CD14-positive monocyte (primary cell): Measurements from ENCODE around the gene NR2C2. TPM values are rescaled to one million over a fixed set of nuclear protein-coding genes. Genes with fewer than 3 reads are reported as not detected.
A peak's percentile ranks its signal among the peaks of the same experiment; 100 is the strongest.

Experiments
- DNase-seq, 3 donors: peaks; one replicate each; pipeline ENCODE4 v3.0.0-alpha.2; 2011 to 2022
- H2AFZ ChIP-seq: 2 replicates; pipeline ENCODE4 v1.6.0; 2012; ENCODE audit warnings: mild to moderate bottlenecking, low read depth, low read length, inconsistent platforms; ENCODE audit not compliant: insufficient read depth, poor library complexity, severe bottlenecking
- H3K27ac ChIP-seq, 2 donors: 1 replicate in 1 of 2; 2 replicates in 1 of 2; pipeline ENCODE4 v1.5.1; 2012 to 2013; ENCODE audit warnings: low read length in 2 of 2, control low read depth in 1 of 2, inconsistent platforms in 1 of 2, low read depth in 1 of 2, mild to moderate bottlenecking in 1 of 2
- H3K27me3 ChIP-seq, 2 donors: one replicate each; pipeline versions ENCODE4 v1.6.0 to v1.6.1; 2011 to 2013; ENCODE audit warnings: low read length in 2 of 2; ENCODE audit not compliant: control insufficient read depth in 2 of 2, insufficient read depth in 2 of 2
- H3K36me3 ChIP-seq, 2 donors: replicated peaks in 1 of 2; 1 replicate in 1 of 2; 2 replicates in 1 of 2; pipeline versions ENCODE4 v1.5.1 to v1.6.1; 2012 to 2013; ENCODE audit warnings: low read length in 2 of 2, control low read depth in 1 of 2, inconsistent platforms in 1 of 2, mild to moderate bottlenecking in 1 of 2; ENCODE audit not compliant: insufficient read depth in 2 of 2, control insufficient read depth in 1 of 2
- H3K4me1 ChIP-seq, 2 donors: 1 replicate in 1 of 2; 2 replicates in 1 of 2; pipeline versions ENCODE4 v1.5.1 to v1.6.1; 2012 to 2013; ENCODE audit warnings: low read length in 2 of 2, control low read depth in 1 of 2, inconsistent platforms in 1 of 2, mild to moderate bottlenecking in 1 of 2, moderate library complexity in 1 of 2; ENCODE audit not compliant: insufficient read depth in 2 of 2, control insufficient read depth in 1 of 2
- H3K4me2 ChIP-seq: replicated peaks from 2 replicates; pipeline ENCODE3; 2012; ENCODE audit warnings: low read length, moderate library complexity, mild to moderate bottlenecking; ENCODE audit not compliant: poor library complexity, severe bottlenecking; ENCODE audit errors: extremely low read depth
- H3K4me3 ChIP-seq, 3 experiments: fragments of 200-600 bp in 1 of 3; sonication (generic) in 1 of 3; replicated peaks in 1 of 3; 1 replicate in 2 of 3; 2 replicates in 1 of 3; pipeline ENCODE4 v1.5.1; 2011 to 2013; ENCODE audit warnings: low read length in 3 of 3, mild to moderate bottlenecking in 3 of 3, control low read depth in 2 of 3, low read depth in 2 of 3, inconsistent platforms in 1 of 3, moderate library complexity in 1 of 3
- H3K79me2 ChIP-seq: 2 replicates; pipeline ENCODE4 v1.6.0; 2012; ENCODE audit warnings: mild to moderate bottlenecking, control low read depth, inconsistent platforms, low read length, moderate library complexity; ENCODE audit not compliant: insufficient read depth
- H3K9ac ChIP-seq: 2 replicates; pipeline ENCODE4 v1.6.0; 2017; ENCODE audit warnings: low read length, mild to moderate bottlenecking; ENCODE audit not compliant: insufficient read depth, poor library complexity, severe bottlenecking
- H3K9me3 ChIP-seq, 2 donors: replicated peaks in 1 of 2; 1 replicate in 1 of 2; 2 replicates in 1 of 2; pipeline versions ENCODE4 v1.5.1 to v1.6.1; 2012 to 2013; ENCODE audit warnings: low read length in 2 of 2, control low read depth in 1 of 2; ENCODE audit not compliant: control insufficient read depth in 1 of 2, insufficient read depth in 1 of 2
- H4K20me1 ChIP-seq: 2 replicates; pipeline ENCODE4 v1.6.0; 2012; ENCODE audit warnings: mild to moderate bottlenecking, low read length, control low read depth, moderate library complexity; ENCODE audit not compliant: insufficient read depth
- H3K27ac Mint-ChIP-seq, 7 donors: one replicate each; pipeline ENCODE4 v1.8.0; 2020; ENCODE audit warnings: mild to moderate bottlenecking in 7 of 7, mixed read lengths in 7 of 7, moderate library complexity in 6 of 7, inconsistent platforms in 2 of 7
- H3K27me3 Mint-ChIP-seq, 3 donors: one replicate each; pipeline ENCODE4 v1.8.0; 2021 to 2022; ENCODE audit warnings: low read depth in 3 of 3, mild to moderate bottlenecking in 3 of 3, mixed read lengths in 3 of 3, moderate library complexity in 3 of 3, inconsistent platforms in 1 of 3
- H3K36me3 Mint-ChIP-seq, 2 donors: one replicate each; pipeline ENCODE4 v1.8.0; 2020; ENCODE audit warnings: mixed read lengths in 2 of 2, inconsistent platforms in 1 of 2, mild to moderate bottlenecking in 1 of 2
- H3K4me1 Mint-ChIP-seq: one replicate; pipeline ENCODE4 v1.8.0; 2020; ENCODE audit warnings: mild to moderate bottlenecking, mixed read lengths
- H3K4me3 Mint-ChIP-seq, 2 donors: one replicate each; pipeline ENCODE4 v1.8.0; 2020; ENCODE audit warnings: mild to moderate bottlenecking in 2 of 2, mixed read lengths in 2 of 2, moderate library complexity in 1 of 2
- H3K9me3 Mint-ChIP-seq, 7 donors: one replicate each; pipeline ENCODE4 v1.8.0; 2020 to 2022; ENCODE audit warnings: mixed read lengths in 7 of 7, mild to moderate bottlenecking in 6 of 7, moderate library complexity in 6 of 7, inconsistent platforms in 2 of 7
- CTCF ChIP-seq: fragments of 200-600 bp; IDR thresholded peaks from one replicate; pipeline ENCODE4 v1.8.0; 2022; ENCODE audit warnings: antibody characterized with exemption, mild to moderate bottlenecking
- WGBS: methylation state at CpG from one replicate; pipeline ENCODE4 v1.1.5; 2013; ENCODE audit warnings: missing lambda C conversion rate; ENCODE audit not compliant: insufficient coverage; 5-methylcytosine and 5-hydroxymethylcytosine counted together
- intact Hi-C, 2 donors: fragments of 100-400 bp; cut with micrococcal nuclease; formaldehyde crosslinking; loops; one replicate each; pipeline versions ENCODE4 v1.15.0 to v1.15.1; 2023
- polyA plus RNA-seq, 3 donors: library from polyadenylated mRNA; depleted of rRNA in 1 of 3; unstranded in 2 of 3; stranded (reverse) in 1 of 3; fragments of 300-500 nt in 2 of 3; fragments of >200 nt in 1 of 3; fragmentation: Illumina TruSeq in 2 of 3; gene quantifications; 1 replicate in 2 of 3; 2 replicates in 1 of 3; pipeline ENCODE4 v1.2.3, GENCODE V29; 2012 to 2021

Gene NR2C2
- polyA plus RNA-seq, 3 donors, result 3.4 to 24.9 (median 3.8) TPM

GRCh38 chr3:15010664-15011063 is 63.3 kb downstream of the NR2C2 start:
- H2AFZ ChIP-seq, result no peak overlapping the region
- no peak overlapping the region for H3K4me3 ChIP-seq
- no peaks in the 10 kb centered on the region for H3K27me3 Mint-ChIP-seq
- no peak overlapping the region for H3K4me3 Mint-ChIP-seq
- H3K27ac ChIP-seq, result no peak overlapping the region
- H4K20me1 ChIP-seq, result no peaks in the 10 kb centered on the region
- H3K4me2 ChIP-seq, result no peak overlapping the region
- peaks cover 72 to 93% of the 10 kb centered on the region in 2 donors for H3K36me3 Mint-ChIP-seq
- intact Hi-C loops, result no loop called here
- no peak for TF ChIP-seq CTCF
- H3K27me3 ChIP-seq, result no peaks in the 10 kb centered on the region
- H3K4me1 ChIP-seq, result no peaks in the 10 kb centered on the region
- no peak overlapping the region for H3K9ac ChIP-seq
- no peaks in the 10 kb centered on the region for H3K9me3 ChIP-seq
- H3K27ac Mint-ChIP-seq, result peak overlapping the region in 2 of 7 donors; percentile 18 to 61
- no peaks in the 10 kb centered on the region for H3K4me1 Mint-ChIP-seq
- no CpG with 5 or more reads among the region's 1 CpG for WGBS
- DNase-seq, result no peak
- H3K36me3 ChIP-seq, result peaks cover 74 to 96% of the 10 kb centered on the region in 2 donors
- no peaks in the 10 kb centered on the region for H3K9me3 Mint-ChIP-seq
- no peaks in the 10 kb centered on the region for H3K79me2 ChIP-seq

GRCh38 chr3:15011174-15011573 is 63.8 kb downstream of the NR2C2 start:
- no peaks in the 10 kb centered on the region for H3K4me1 ChIP-seq
- no peaks in the 10 kb centered on the region for H3K9me3 ChIP-seq
- no peaks in the 10 kb centered on the region for H4K20me1 ChIP-seq
- H3K79me2 ChIP-seq, result no peaks in the 10 kb centered on the region
- H3K27me3 ChIP-seq, result no peaks in the 10 kb centered on the region
- peak overlapping the region in 1 of 2 donors; percentile 6 for H3K27ac ChIP-seq
- Mint-ChIP-seq H3K4me3 (no peak overlapping the region), H3K27ac (peak overlapping the region in 1 of 7 donors; percentile 51), H3K9me3 (no peaks in the 10 kb centered on the region), H3K4me1 (no peaks in the 10 kb centered on the region), H3K36me3 (peaks cover 76 to 96% of the 10 kb centered on the region in 2 donors), H3K27me3 (no peaks in the 10 kb centered on the region)
- 90% methylated on average over 4 of the region's 5 CpGs for WGBS
- H3K36me3 ChIP-seq, result peaks cover 76 to 96% of the 10 kb centered on the region in 2 donors
- no peak overlapping the region for H3K4me2 ChIP-seq
- TF ChIP-seq CTCF, result no peak
- H2AFZ ChIP-seq, result no peak overlapping the region
- no peak overlapping the region for H3K4me3 ChIP-seq
- intact Hi-C loops, result no loop called here
- no peak overlapping the region for H3K9ac ChIP-seq
- no peak for DNase-seq
